ENCODE results near the gene RNF130. TPM values are rescaled to one million over a fixed set of nuclear protein-coding genes. Genes with fewer than 3 reads are reported as not detected.
A peak's percentile ranks its signal among the peaks of the same experiment; 100 is the strongest.

RNF130 gene
- total and polyA plus RNA-seq, 2 of the 13 experiments (the other 11 are each of a cell fraction or from before 2014, with no cell fraction given) = 28.2 to 28.3 TPM

DNA sequence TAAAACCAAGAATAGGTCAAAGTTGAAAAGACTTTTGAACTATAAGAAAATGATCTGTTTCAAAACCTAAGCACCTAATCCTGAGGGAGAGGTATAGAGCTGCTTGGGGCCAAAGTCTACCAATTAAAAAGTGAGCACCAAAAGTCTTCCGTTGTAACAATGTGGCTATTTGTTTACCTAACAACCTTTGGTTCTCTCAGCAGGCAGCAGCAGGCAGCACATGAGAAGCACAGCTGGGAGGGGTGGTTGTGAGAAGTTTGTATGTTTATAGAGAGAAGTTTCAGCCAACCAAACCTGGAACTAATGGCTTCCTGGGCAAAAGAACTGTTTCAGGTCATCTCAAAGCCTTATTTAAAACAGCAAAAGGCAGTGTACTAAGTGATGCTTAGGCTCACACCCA is 104.1 kb downstream of the RNF130 start (continued):
- TF ChIP-seq, protein P1, sequence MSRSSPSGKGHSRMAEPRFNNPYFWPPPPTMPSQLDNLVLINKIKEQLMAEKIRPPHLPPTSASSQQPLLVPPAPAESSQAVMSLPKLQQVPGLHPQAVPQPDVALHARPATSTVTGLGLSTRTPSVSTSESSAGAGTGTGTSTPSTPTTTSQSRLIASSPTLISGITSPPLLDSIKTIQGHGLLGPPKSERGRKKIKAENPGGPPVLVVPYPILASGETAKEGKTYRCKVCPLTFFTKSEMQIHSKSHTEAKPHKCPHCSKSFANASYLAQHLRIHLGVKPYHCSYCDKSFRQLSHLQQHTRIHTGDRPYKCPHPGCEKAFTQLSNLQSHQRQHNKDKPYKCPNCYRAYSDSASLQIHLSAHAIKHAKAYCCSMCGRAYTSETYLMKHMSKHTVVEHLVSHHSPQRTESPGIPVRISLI (CRISPR knock-in tag; IDR thresholded peaks at IDR 0.05; ENCODE audit: borderline replicate concordance) = no peak
- TF ChIP-seq ZNF775 (CRISPR knock-in tag; IDR thresholded peaks at IDR 0.05; ENCODE audit: borderline replicate concordance) = peak; percentile 100
- TF ChIP-seq CCDC6 (CRISPR knock-in tag; IDR thresholded peaks at IDR 0.05) = no peak
- TF ChIP-seq, protein P2, sequence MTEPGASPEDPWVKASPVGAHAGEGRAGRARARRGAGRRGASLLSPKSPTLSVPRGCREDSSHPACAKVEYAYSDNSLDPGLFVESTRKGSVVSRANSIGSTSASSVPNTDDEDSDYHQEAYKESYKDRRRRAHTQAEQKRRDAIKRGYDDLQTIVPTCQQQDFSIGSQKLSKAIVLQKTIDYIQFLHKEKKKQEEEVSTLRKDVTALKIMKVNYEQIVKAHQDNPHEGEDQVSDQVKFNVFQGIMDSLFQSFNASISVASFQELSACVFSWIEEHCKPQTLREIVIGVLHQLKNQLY (CRISPR knock-in tag; IDR thresholded peaks at IDR 0.05) = no peak
- no peak for TF ChIP-seq TCF7 (IDR thresholded peaks at IDR 0.05; ENCODE audit: low read depth)
- TF ChIP-seq, protein P3, sequence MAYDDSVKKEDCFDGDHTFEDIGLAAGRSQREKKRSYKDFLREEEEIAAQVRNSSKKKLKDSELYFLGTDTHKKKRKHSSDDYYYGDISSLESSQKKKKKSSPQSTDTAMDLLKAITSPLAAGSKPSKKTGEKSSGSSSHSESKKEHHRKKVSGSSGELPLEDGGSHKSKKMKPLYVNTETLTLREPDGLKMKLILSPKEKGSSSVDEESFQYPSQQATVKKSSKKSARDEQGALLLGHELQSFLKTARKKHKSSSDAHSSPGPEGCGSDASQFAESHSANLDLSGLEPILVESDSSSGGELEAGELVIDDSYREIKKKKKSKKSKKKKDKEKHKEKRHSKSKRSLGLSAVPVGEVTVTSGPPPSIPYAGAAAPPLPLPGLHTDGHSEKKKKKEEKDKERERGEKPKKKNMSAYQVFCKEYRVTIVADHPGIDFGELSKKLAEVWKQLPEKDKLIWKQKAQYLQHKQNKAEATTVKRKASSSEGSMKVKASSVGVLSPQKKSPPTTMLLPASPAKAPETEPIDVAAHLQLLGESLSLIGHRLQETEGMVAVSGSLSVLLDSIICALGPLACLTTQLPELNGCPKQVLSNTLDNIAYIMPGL (CRISPR knock-in tag; IDR thresholded peaks at IDR 0.05; ENCODE audit: borderline replicate concordance in 1 of 2, low read depth in 1 of 2) = no peak
- peak; percentile 59; the same call in 1 of the 2 replicates for TF ChIP-seq HNF4G (IDR thresholded peaks at IDR 0.05; ENCODE audit: borderline replicate concordance, low read depth, low read length)
- TF ChIP-seq HNF4G (CRISPR knock-in tag; IDR thresholded peaks at IDR 0.05; ENCODE audit: borderline replicate concordance, low read depth) = no peak
- TF ChIP-seq ZNF652 (CRISPR knock-in tag; IDR thresholded peaks at IDR 0.05; ENCODE audit: borderline replicate concordance, low read depth) = no peak
- no peak for TF ChIP-seq RFX1 (IDR thresholded peaks at IDR 0.05)
- no peak for TF ChIP-seq ZNF143 (CRISPR knock-in tag; IDR thresholded peaks at IDR 0.05)
- no peak for TF ChIP-seq ZNF83 (CRISPR knock-in tag; IDR thresholded peaks at IDR 0.05; ENCODE audit: borderline replicate concordance)
- TF ChIP-seq CBX1 (IDR thresholded peaks at IDR 0.05; ENCODE audit: low read depth) = no peak
- TF ChIP-seq ZNF468 (CRISPR knock-in tag; IDR thresholded peaks at IDR 0.05) = no peak
- peak; percentile 75; the same call in 1 of the 2 replicates for TF ChIP-seq SOX5 (CRISPR knock-in tag; IDR thresholded peaks at IDR 0.05; ENCODE audit: borderline replicate concordance)
- TF ChIP-seq GFI1 (CRISPR knock-in tag; IDR thresholded peaks at IDR 0.05; ENCODE audit: borderline replicate concordance) = no peak
- TF ChIP-seq, protein P4, sequence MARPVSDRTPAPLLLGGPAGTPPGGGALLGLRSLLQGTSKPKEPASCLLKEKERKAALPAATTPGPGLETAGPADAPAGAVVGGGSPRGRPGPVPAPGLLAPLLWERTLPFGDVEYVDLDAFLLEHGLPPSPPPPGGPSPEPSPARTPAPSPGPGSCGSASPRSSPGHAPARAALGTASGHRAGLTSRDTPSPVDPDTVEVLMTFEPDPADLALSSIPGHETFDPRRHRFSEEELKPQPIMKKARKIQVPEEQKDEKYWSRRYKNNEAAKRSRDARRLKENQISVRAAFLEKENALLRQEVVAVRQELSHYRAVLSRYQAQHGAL (CRISPR knock-in tag; IDR thresholded peaks at IDR 0.05; ENCODE audit: not compliant biosample characterization) = no peak
- TF ChIP-seq, protein P5, sequence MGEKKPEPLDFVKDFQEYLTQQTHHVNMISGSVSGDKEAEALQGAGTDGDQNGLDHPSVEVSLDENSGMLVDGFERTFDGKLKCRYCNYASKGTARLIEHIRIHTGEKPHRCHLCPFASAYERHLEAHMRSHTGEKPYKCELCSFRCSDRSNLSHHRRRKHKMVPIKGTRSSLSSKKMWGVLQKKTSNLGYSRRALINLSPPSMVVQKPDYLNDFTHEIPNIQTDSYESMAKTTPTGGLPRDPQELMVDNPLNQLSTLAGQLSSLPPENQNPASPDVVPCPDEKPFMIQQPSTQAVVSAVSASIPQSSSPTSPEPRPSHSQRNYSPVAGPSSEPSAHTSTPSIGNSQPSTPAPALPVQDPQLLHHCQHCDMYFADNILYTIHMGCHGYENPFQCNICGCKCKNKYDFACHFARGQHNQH (CRISPR knock-in tag; IDR thresholded peaks at IDR 0.05) = no peak
- no peak for TF ChIP-seq ZSCAN21 (CRISPR knock-in tag; IDR thresholded peaks at IDR 0.05; ENCODE audit: borderline replicate concordance)
- TF ChIP-seq, protein P6, sequence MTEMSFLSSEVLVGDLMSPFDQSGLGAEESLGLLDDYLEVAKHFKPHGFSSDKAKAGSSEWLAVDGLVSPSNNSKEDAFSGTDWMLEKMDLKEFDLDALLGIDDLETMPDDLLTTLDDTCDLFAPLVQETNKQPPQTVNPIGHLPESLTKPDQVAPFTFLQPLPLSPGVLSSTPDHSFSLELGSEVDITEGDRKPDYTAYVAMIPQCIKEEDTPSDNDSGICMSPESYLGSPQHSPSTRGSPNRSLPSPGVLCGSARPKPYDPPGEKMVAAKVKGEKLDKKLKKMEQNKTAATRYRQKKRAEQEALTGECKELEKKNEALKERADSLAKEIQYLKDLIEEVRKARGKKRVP (CRISPR knock-in tag; IDR thresholded peaks at IDR 0.05) = no peak
- TF ChIP-seq ZNF543 (CRISPR knock-in tag; IDR thresholded peaks at IDR 0.05) = no peak
- TF ChIP-seq NFYC (CRISPR knock-in tag; IDR thresholded peaks at IDR 0.05) = no peak
- TF ChIP-seq ZNF564 (CRISPR knock-in tag; IDR thresholded peaks at IDR 0.05) = no peak
- TF ChIP-seq ZNF496 (CRISPR knock-in tag; IDR thresholded peaks at IDR 0.05; ENCODE audit: insufficient replicate concordance) = no peak
